Left ventricle myocardium inferior (tissue), 1 donor: ENCODE measurements around the gene WDR86. TPM values are rescaled to one million over a fixed set of nuclear protein-coding genes. Genes with fewer than 3 reads are reported as not detected.
A peak's percentile ranks its signal among the peaks of the same experiment; 100 is the strongest.

Experiments
- DNase-seq: peaks from one replicate; pipeline ENCODE4 v3.0.0-alpha.2; 2020
- H3K27ac ChIP-seq: fragments of 200-600 bp; replicated peaks from 2 replicates; pipeline ENCODE4 v1.8.0; 2021
- H3K27me3 ChIP-seq: fragments of 200-600 bp; 2 replicates; pipeline ENCODE4 v1.8.0; 2021; ENCODE audit warnings: low read depth
- H3K36me3 ChIP-seq: fragments of 200-600 bp; 2 replicates; pipeline ENCODE4 v1.8.0; 2021
- H3K4me1 ChIP-seq: fragments of 200-600 bp; 2 replicates; pipeline ENCODE4 v1.8.0; 2021
- H3K4me3 ChIP-seq: fragments of 200-600 bp; 2 replicates; pipeline ENCODE4 v1.8.0; 2021; ENCODE audit warnings: mild to moderate bottlenecking, moderate library complexity
- H3K9me3 ChIP-seq: fragments of 200-600 bp; replicated peaks from 2 replicates; pipeline ENCODE4 v1.8.0; 2021
- CTCF ChIP-seq: fragments of 200-600 bp; IDR thresholded peaks from 2 replicates; pipeline ENCODE4 v1.8.0; 2021; ENCODE audit warnings: antibody characterized with exemption, mild to moderate bottlenecking, borderline replicate concordance
- intact Hi-C: fragments of 100-400 bp; cut with micrococcal nuclease; formaldehyde crosslinking; loops from one replicate; pipeline ENCODE4 v1.11.0; 2022
- total RNA-seq: library from RNA; stranded (reverse); fragmentation: NEBNext Ultra II Directional; extraction: Animal tissue kit (Norgen Biotek cat#: 25700); gene quantifications from one replicate; pipeline ENCODE4 v1.2.1, GENCODE V29; 2021
- donor health status: DM: no; HTN: yes; CAD: no; lungs with severe emphysema.

The WDR86 gene
- total RNA-seq, 1 donor from 2014 or later, result 0.16 TPM

GRCh38 chr7:151374726-151375125 is 35.1 kb downstream of the WDR86 start:
- DNase-seq, result no peak

GRCh38 chr7:151374139-151374538 is 35.7 kb downstream of the WDR86 start:
- peak; percentile 38 for DNase-seq
- intact Hi-C loops, result no loop called here
- H3K36me3 ChIP-seq, result peaks cover 93% of the 10 kb centered on the region

More at GRCh38 chr7:151374726-151375125, 35.1 kb downstream of the WDR86 start:
- no peaks in the 10 kb centered on the region for H3K27me3 ChIP-seq
- no peak for TF ChIP-seq CTCF
- H3K9me3 ChIP-seq, result no peaks in the 10 kb centered on the region
- H3K4me3 ChIP-seq, result no peak overlapping the region
- H3K27ac ChIP-seq, result no peak overlapping the region
- intact Hi-C loops, result no loop called here
- H3K4me1 ChIP-seq, result no peaks in the 10 kb centered on the region
- peaks cover 88% of the 10 kb centered on the region for H3K36me3 ChIP-seq

GRCh38 chr7:151373599-151373998 is 36.2 kb downstream of the WDR86 start:
- no peak overlapping the region for H3K27ac ChIP-seq
- intact Hi-C loops, result no loop called here
- no peaks in the 10 kb centered on the region for H3K27me3 ChIP-seq
- no peaks in the 10 kb centered on the region for H3K9me3 ChIP-seq
- peaks cover 94% of the 10 kb centered on the region for H3K36me3 ChIP-seq
- no peak for DNase-seq
- no peak for TF ChIP-seq CTCF
- H3K4me1 ChIP-seq, result peaks cover under 1% of the 10 kb centered on the region
- no peak overlapping the region for H3K4me3 ChIP-seq

More at GRCh38 chr7:151374139-151374538, 35.7 kb downstream of the WDR86 start:
- no peak for TF ChIP-seq CTCF
- H3K4me3 ChIP-seq, result no peak overlapping the region
- no peaks in the 10 kb centered on the region for H3K9me3 ChIP-seq
- no peaks in the 10 kb centered on the region for H3K27me3 ChIP-seq
- no peaks in the 10 kb centered on the region for H3K4me1 ChIP-seq
- H3K27ac ChIP-seq, result no peak overlapping the region

- no peaks in the 10 kb centered on the region for H3K27me3 ChIP-seq
- peaks cover 9% of the 10 kb centered on the region for H3K4me1 ChIP-seq
- H3K4me3 ChIP-seq, result no peak overlapping the region
- intact Hi-C loops, result no loop called here
- H3K9me3 ChIP-seq, result no peaks in the 10 kb centered on the region
- no peak overlapping the region for H3K27ac ChIP-seq
- peaks cover 87% of the 10 kb centered on the region for H3K36me3 ChIP-seq
- TF ChIP-seq CTCF, result no peak
- no peak for DNase-seq
Measured at GRCh38 chr7:151372612-151373265, 37.1 kb downstream of the WDR86 start.

GRCh38 chr7:151371266-151371665 is 38.6 kb downstream of the WDR86 start:
- no peak for DNase-seq
- H3K9me3 ChIP-seq, result no peaks in the 10 kb centered on the region
- H3K4me1 ChIP-seq, result peaks cover 9% of the 10 kb centered on the region
- H3K27ac ChIP-seq, result no peak overlapping the region
- H3K27me3 ChIP-seq, result no peaks in the 10 kb centered on the region
- intact Hi-C loops, result no loop called here
- H3K4me3 ChIP-seq, result no peak overlapping the region
- TF ChIP-seq CTCF, result no peak
- peaks cover 72% of the 10 kb centered on the region for H3K36me3 ChIP-seq
